ENCODE data around the gene PYDC1. TPM values are rescaled to one million over a fixed set of nuclear protein-coding genes. Genes with fewer than 3 reads are reported as not detected.
"Not testable (repeated sequence)": the region's sequence is repeated elsewhere in the genome, so short reads cannot be mapped to it uniquely, and the experiment has no call there.

Gene PYDC1
- total and polyA plus RNA-seq, 2 donors (not counting 3 experiments of a cell fraction or from before 2014, with no cell fraction given), result not detected

DNA sequence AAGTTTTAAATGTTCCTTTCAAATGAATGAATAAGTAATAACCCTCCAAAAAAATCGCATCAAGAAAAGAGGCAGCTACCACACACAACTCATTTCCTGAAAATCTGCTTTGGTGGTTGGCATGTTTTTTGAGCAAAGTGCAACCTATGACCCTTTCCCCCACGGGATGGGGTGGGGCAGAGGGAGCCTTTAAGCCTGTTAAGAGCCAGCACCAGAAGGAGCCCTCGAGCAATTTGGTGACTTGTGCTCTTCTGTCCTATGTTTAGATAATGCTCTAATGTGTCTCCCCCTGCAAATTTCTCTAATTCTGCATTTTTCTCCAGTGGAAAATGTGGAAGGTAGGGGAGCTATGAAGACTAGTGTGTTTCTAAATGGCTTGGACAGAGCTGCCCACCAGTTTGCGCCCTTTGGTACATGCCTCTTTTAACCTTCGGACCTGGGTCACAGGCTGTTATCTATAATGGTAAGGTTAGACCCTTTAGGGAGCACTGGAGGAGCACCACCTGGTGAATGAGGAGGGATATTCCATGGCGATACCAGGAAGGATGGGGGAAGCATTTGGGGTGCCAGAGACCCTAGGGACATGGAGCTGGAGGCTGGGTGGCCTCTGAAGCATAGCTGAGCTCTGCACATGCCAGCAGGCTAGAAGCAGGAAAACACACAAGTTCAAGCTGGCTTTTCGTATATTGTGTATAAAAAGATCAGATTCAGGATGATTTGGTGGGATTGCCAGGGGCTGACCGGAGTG lies 15.9 kb downstream of the PYDC1 start:
- intact Hi-C loops (cut with micrococcal nuclease), result loop anchor here (2.0 to 5.0 kb wide), 2 partner anchors 242 to 256 kb away; partner anchors contain the start of genes ARMC5 and ZNF843
- no peak overlapping the region for H3K4me3 ChIP-seq (replicated peaks in 1 of 3; ENCODE audit: insufficient read depth in 1 of 3, low read depth in 1 of 3, low read length in 3 of 3)
- peak overlapping the region; percentile 56 for H3K4me2 ChIP-seq (ENCODE audit: insufficient read depth, low read length)

DNA sequence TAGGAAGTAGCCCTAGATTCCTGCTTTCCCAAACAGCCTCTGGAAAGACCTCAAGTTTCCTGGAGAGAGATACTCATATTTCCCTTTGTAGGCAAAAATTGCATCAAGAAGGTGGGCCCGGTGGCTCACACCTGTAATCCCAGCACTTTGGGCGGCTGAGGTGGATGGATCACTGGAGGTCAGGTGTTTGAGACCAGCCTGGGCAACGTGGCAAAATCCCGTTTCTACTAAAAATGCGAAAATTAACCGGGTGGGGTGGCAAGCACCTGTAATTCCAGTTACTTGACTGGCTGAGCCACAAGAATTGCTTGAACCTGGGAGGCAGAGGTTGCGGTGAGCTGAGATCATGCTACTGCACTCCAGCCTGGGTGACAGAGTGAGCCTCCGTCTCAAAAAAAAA lies 16.8 kb downstream of the PYDC1 start:
- H3K4me2 ChIP-seq (ENCODE audit: insufficient read depth, low read length); FAIRE-seq; DNase-seq (ENCODE audit: low read depth, low spot score); H3K36me3 ChIP-seq (ENCODE audit: control insufficient read depth in 2 of 2, extremely low read depth in 1 of 2, insufficient read depth in 2 of 2, low read length in 2 of 2); H3K27me3 ChIP-seq (ENCODE audit: control insufficient read depth in 2 of 2, insufficient read depth in 2 of 2, low read length in 2 of 2); H3K79me2 ChIP-seq (ENCODE audit: control insufficient read depth, insufficient read depth, low read length); H3K9me1 ChIP-seq (replicated peaks; ENCODE audit: control insufficient read depth, extremely low read depth, insufficient read depth, low read length); H3K9me3 ChIP-seq (replicated peaks; ENCODE audit: control insufficient read depth, insufficient read depth, low read length); BruUV-seq (replicated peaks); H3K4me1 ChIP-seq (ENCODE audit: control insufficient read depth, extremely low read depth, insufficient read depth, low read length); H3K4me3 ChIP-seq (replicated peaks in 1 of 3; ENCODE audit: insufficient read depth in 1 of 3, low read depth in 1 of 3, low read length in 3 of 3); dilution Hi-C loops (cut with MboI; ENCODE audit: extremely low pct_ligation_motif_present, low sequenced_read_pairs); H3K9ac ChIP-seq (replicated peaks; ENCODE audit: extremely low read depth, insufficient read depth, low read length); H4K20me1 ChIP-seq (replicated peaks; ENCODE audit: control insufficient read depth, extremely low read depth, insufficient read depth, low read length); H2AFZ ChIP-seq (ENCODE audit: low read depth, low read length); H3K27ac ChIP-seq (ENCODE audit: insufficient read depth, low read depth, low read length): not testable (repeated sequence)
- intact Hi-C loops (cut with micrococcal nuclease), result loop anchor here (2.0 to 5.0 kb wide), 2 partner anchors 243 to 257 kb away; partner anchors contain the start of genes ARMC5 and ZNF843
- ChIA-PET POLR2A (interaction anchor here (1.5 kb wide), 1 partner anchor 16 kb away, joined by 5 read pairs; the partner anchor contains the start of gene PYDC1), CTCF (interaction anchor here (1.1 to 2.7 kb wide), 2 partner anchors 8 to 183 kb away, joined by 3 to 20 read pairs; no protein-coding TSS in a partner anchor)

More for the DNA sequence above, 15.9 kb downstream of the PYDC1 start:
- Histone ChIP-seq H3K27ac (ENCODE audit: insufficient read depth, low read depth, low read length) (no peak overlapping the region), H2AFZ (ENCODE audit: low read depth, low read length) (no peak overlapping the region), H3K9me3 (replicated peaks; ENCODE audit: control insufficient read depth, insufficient read depth, low read length) (no peaks in the 10 kb centered on the region), H3K9me1 (replicated peaks; ENCODE audit: control insufficient read depth, extremely low read depth, insufficient read depth, low read length) (no peaks in the 10 kb centered on the region), H4K20me1 (replicated peaks; ENCODE audit: control insufficient read depth, extremely low read depth, insufficient read depth, low read length) (no peaks in the 10 kb centered on the region), H3K36me3 (ENCODE audit: control insufficient read depth in 2 of 2, extremely low read depth in 1 of 2, insufficient read depth in 2 of 2, low read length in 2 of 2) (peaks cover 2 to 5% of the 10 kb centered on the region in 2 experiments), H3K4me1 (ENCODE audit: control insufficient read depth, extremely low read depth, insufficient read depth, low read length) (peaks cover 4% of the 10 kb centered on the region), H3K79me2 (ENCODE audit: control insufficient read depth, insufficient read depth, low read length) (no peaks in the 10 kb centered on the region), H3K27me3 (ENCODE audit: control insufficient read depth in 2 of 2, insufficient read depth in 2 of 2, low read length in 2 of 2) (no peaks in the 10 kb centered on the region), H3K9ac (replicated peaks; ENCODE audit: extremely low read depth, insufficient read depth, low read length) (no peak overlapping the region)
- FAIRE-seq, result peak; percentile 37
- POLR2A ChIA-PET, result interaction anchor here (0.6 to 1.5 kb wide), 3 partner anchors 9 to 673 kb away, joined by 3 to 5 read pairs (median 3); partner anchors contain the start of genes PYDC1 and ZNF267
- dilution Hi-C loops (cut with MboI; ENCODE audit: extremely low pct_ligation_motif_present, low sequenced_read_pairs), result no loop called here
- no TSS peak for BruUV-seq (replicated peaks)
- CTCF ChIA-PET, result interaction anchor here (0.9 to 2.7 kb wide), 5 partner anchors 9 to 242 kb away, joined by 3 to 20 read pairs (median 6); partner anchors contain the start of genes TRIM72 and ZNF843
- TF ChIP-seq, protein P1, sequence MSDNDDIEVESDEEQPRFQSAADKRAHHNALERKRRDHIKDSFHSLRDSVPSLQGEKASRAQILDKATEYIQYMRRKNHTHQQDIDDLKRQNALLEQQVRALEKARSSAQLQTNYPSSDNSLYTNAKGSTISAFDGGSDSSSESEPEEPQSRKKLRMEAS (IDR thresholded peaks at IDR 0.05; ENCODE audit: insufficient read depth, insufficient read length), result no peak
- no peak for TF ChIP-seq MYC (IDR thresholded peaks at IDR 0.05; ENCODE audit: low read depth, low read length)
- TF ChIP-seq POLR2A (IDR thresholded peaks at IDR 0.05; ENCODE audit: low read depth, low read length), result no peak
- no peak for TF ChIP-seq FOS (IDR thresholded peaks at IDR 0.05; ENCODE audit: borderline replicate concordance, insufficient read depth, low read length)
- TF ChIP-seq EZH2 (IDR thresholded peaks at IDR 0.05; ENCODE audit: borderline replicate concordance, low read depth, low read length, severe bottlenecking), result no peak
- TF ChIP-seq POLR2AphosphoS5 (IDR thresholded peaks at IDR 0.05; ENCODE audit: insufficient read depth, low read depth, low read length), result no peak
- TF ChIP-seq GATA2 (IDR thresholded peaks at IDR 0.05; ENCODE audit: insufficient read depth, insufficient read length, low read depth, low read length), result no peak
- TF ChIP-seq, protein P2, sequence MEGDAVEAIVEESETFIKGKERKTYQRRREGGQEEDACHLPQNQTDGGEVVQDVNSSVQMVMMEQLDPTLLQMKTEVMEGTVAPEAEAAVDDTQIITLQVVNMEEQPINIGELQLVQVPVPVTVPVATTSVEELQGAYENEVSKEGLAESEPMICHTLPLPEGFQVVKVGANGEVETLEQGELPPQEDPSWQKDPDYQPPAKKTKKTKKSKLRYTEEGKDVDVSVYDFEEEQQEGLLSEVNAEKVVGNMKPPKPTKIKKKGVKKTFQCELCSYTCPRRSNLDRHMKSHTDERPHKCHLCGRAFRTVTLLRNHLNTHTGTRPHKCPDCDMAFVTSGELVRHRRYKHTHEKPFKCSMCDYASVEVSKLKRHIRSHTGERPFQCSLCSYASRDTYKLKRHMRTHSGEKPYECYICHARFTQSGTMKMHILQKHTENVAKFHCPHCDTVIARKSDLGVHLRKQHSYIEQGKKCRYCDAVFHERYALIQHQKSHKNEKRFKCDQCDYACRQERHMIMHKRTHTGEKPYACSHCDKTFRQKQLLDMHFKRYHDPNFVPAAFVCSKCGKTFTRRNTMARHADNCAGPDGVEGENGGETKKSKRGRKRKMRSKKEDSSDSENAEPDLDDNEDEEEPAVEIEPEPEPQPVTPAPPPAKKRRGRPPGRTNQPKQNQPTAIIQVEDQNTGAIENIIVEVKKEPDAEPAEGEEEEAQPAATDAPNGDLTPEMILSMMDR (IDR thresholded peaks at IDR 0.05; ENCODE audit: extremely low read depth in 1 of 2, insufficient read depth in 1 of 2, low read depth in 1 of 2, low read length in 2 of 2), result no peak
- no peak for TF ChIP-seq JUN (IDR thresholded peaks at IDR 0.05; ENCODE audit: borderline replicate concordance, insufficient read depth, insufficient read length, low read depth)
- no peak for DNase-seq (ENCODE audit: low read depth, low spot score)
